Measurements from ENCODE around the gene PROX2. TPM values are rescaled to one million over a fixed set of nuclear protein-coding genes. Genes with fewer than 3 reads are reported as not detected.
A peak's percentile ranks its signal among the peaks of the same experiment; 100 is the strongest.

The PROX2 gene
- total RNA-seq, 2 experiments from 2014 or later = 0.07 to 0.41 TPM

GRCh38 chr14:74907744-74908143 lies 31.8 kb upstream of the PROX2 start:
- no peaks in the 10 kb centered on the region for H3K27me3 Mint-ChIP-seq (ENCODE audit: low read depth)
- H3K4me1 Mint-ChIP-seq (ENCODE audit: low read depth) = peaks cover 5% of the 10 kb centered on the region
- no peak overlapping the region for H3K27ac Mint-ChIP-seq
- intact Hi-C loops (cut with micrococcal nuclease) = no loop called here
- H3K4me3 Mint-ChIP-seq = no peak overlapping the region
- H3K9me3 Mint-ChIP-seq = no peaks in the 10 kb centered on the region
- peaks cover 12% of the 10 kb centered on the region for H3K36me3 Mint-ChIP-seq (ENCODE audit: low read depth)
- CTCF ChIA-PET = interaction anchor here (0.7 to 17.5 kb wide), 5 partner anchors 13 to 181 kb away, joined by 3 to 379 read pairs (median 3); no protein-coding TSS in a partner anchor
- no peak for DNase-seq

- no peak for DNase-seq
- Mint-ChIP-seq H3K9me3 (no peaks in the 10 kb centered on the region), H3K36me3 (ENCODE audit: low read depth) (peaks cover 18% of the 10 kb centered on the region), H3K4me1 (ENCODE audit: low read depth) (peaks cover 5% of the 10 kb centered on the region), H3K27ac (peak overlapping the region; percentile 63), H3K27me3 (ENCODE audit: low read depth) (no peaks in the 10 kb centered on the region), H3K4me3 (no peak overlapping the region)
- CTCF ChIA-PET = interaction anchor here (0.7 to 17.5 kb wide), 14 partner anchors 10 to 116 kb away, joined by 3 to 379 read pairs (median 8); partner anchors contain the start of gene RPS6KL1
- intact Hi-C loops (cut with micrococcal nuclease) = loop anchor here (1.0 kb wide), 1 partner anchor 29 kb away; no protein-coding TSS in a partner anchor
Observed at GRCh38 chr14:74906925-74907521, 31.1 kb upstream of the PROX2 start.

DNA sequence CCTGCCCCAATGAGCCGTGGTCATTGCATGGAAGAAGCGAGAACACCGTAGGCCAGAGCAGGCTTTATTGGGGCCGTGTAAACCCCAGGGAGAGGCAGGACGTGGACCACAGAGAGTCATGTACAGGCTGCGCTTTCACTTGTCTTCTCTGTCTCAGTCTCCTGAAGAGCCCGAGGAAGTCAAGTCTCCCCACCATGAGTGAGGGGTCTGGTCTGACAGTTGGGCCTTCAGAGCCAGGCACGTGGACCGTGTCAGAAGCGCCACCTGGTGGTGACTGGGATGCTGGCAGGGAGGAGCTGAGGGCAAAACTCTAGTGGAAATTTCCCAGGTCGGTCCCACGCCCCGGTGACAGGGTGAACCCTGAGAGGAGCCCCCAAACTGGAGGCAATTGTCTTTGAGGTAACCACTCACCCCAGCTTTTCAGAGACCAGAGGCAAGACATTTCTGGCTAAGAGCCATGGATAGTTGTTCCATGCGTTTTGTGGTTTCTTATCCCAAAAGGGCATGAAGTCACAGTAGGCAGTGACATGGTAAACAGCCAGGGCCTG lies 29.7 kb upstream of the PROX2 start:
- DNase-seq = peak; percentile 87
- Mint-ChIP-seq H3K4me3 (no peak overlapping the region), H3K27me3 (ENCODE audit: low read depth) (no peaks in the 10 kb centered on the region), H3K36me3 (ENCODE audit: low read depth) (peaks cover 25% of the 10 kb centered on the region), H3K4me1 (ENCODE audit: low read depth) (peaks cover 5% of the 10 kb centered on the region), H3K27ac (no peak overlapping the region), H3K9me3 (no peaks in the 10 kb centered on the region)
- intact Hi-C loops (cut with micrococcal nuclease) = loop anchor here (1.0 kb wide), 4 partner anchors 24 to 296 kb away; partner anchors contain the start of gene DLST
- CTCF ChIA-PET = interaction anchor here (0.6 to 17.5 kb wide), 37 partner anchors 11 to 398 kb away, joined by 3 to 379 read pairs (median 5); partner anchors contain the start of genes ACYP1, DLST, PROX2 and RPS6KL1

- Mint-ChIP-seq H3K9me3 (no peaks in the 10 kb centered on the region), H3K27ac (no peak overlapping the region), H3K27me3 (ENCODE audit: low read depth) (no peaks in the 10 kb centered on the region), H3K4me1 (ENCODE audit: low read depth) (peaks cover 5% of the 10 kb centered on the region), H3K4me3 (no peak overlapping the region), H3K36me3 (ENCODE audit: low read depth) (peaks cover 29% of the 10 kb centered on the region)
- CTCF ChIA-PET = interaction anchor here (0.6 to 17.5 kb wide), 29 partner anchors 10 to 399 kb away, joined by 3 to 379 read pairs (median 6); partner anchors contain the start of genes ACYP1, DLST, PROX2 and RPS6KL1
- intact Hi-C loops (cut with micrococcal nuclease) = loop anchor here (1.0 kb wide), 3 partner anchors 24 to 296 kb away; partner anchors contain the start of gene DLST
- DNase-seq = no peak
Observed at GRCh38 chr14:74904635-74905503, 28.9 kb upstream of the PROX2 start.

GRCh38 chr14:74902941-74903705 lies 27.2 kb upstream of the PROX2 start:
- no peaks in the 10 kb centered on the region for H3K27me3 Mint-ChIP-seq (ENCODE audit: low read depth)
- H3K4me1 Mint-ChIP-seq (ENCODE audit: low read depth) = peaks cover 5% of the 10 kb centered on the region
- peaks cover 39% of the 10 kb centered on the region for H3K36me3 Mint-ChIP-seq (ENCODE audit: low read depth)
- CTCF ChIA-PET = interaction anchor here (0.5 to 17.5 kb wide), 2 partner anchors 44 to 168 kb away, joined by 4 to 379 read pairs; no protein-coding TSS in a partner anchor
- H3K27ac Mint-ChIP-seq = peak overlapping the region; percentile 50
- H3K9me3 Mint-ChIP-seq = no peaks in the 10 kb centered on the region
- intact Hi-C loops (cut with micrococcal nuclease) = no loop called here
- no peak for DNase-seq
- no peak overlapping the region for H3K4me3 Mint-ChIP-seq

DNA sequence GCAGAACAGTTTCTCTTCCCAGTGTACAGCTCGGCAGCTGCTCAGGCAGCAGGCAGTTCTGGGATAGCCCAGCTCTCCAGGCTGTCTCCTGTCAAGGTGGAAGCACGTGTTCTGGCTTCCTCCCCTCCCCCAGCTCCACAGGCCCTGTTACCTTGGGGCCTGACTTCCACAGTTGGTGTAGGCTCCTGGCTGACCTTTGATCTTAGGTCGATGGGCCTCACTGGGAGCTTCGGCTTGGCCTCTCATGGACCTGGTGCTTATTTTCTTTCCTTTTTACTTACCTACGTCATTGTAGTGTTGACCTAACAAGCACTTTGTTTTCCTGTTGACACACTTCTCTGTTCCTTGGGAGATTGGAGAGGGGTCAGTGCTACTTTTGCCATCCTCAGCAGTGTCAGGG lies 22.7 kb upstream of the PROX2 start:
- H3K36me3 Mint-ChIP-seq (ENCODE audit: low read depth) = peaks cover 55% of the 10 kb centered on the region
- CTCF ChIA-PET = interaction anchor here (1.0 to 17.5 kb wide), 4 partner anchors 8 to 190 kb away, joined by 3 to 379 read pairs (median 39); no protein-coding TSS in a partner anchor

DNA sequence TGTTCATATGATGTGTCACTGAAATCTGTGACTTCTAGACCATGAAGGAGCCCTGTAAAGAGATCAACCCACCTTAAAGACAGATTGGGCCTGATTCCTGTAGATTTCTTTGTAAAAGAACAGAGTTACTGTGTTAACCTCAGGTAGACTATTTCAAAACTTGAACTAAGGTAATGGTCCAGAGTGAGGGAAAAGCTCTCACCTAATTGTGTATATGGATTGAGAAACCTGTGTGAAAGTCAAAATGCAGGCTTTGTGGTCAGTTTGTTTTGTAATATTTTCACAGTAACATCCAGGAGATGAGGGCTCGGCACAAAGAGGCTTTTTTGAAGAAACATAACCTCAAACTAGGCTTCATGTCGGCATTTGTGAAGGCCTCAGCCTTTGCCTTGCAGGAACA lies 22.1 kb upstream of the PROX2 start:
- H3K27me3 Mint-ChIP-seq (ENCODE audit: low read depth) = no peaks in the 10 kb centered on the region
- no peak overlapping the region for H3K4me3 Mint-ChIP-seq
- CTCF ChIA-PET = interaction anchor here (0.6 to 17.5 kb wide), 5 partner anchors 8 to 569 kb away, joined by 3 to 379 read pairs (median 5); no protein-coding TSS in a partner anchor
- peaks cover 58% of the 10 kb centered on the region for H3K36me3 Mint-ChIP-seq (ENCODE audit: low read depth)
- intact Hi-C loops (cut with micrococcal nuclease) = no loop called here
- H3K9me3 Mint-ChIP-seq = no peaks in the 10 kb centered on the region
- no peak overlapping the region for H3K27ac Mint-ChIP-seq
- no peak for DNase-seq
- no peaks in the 10 kb centered on the region for H3K4me1 Mint-ChIP-seq (ENCODE audit: low read depth)

More for the DNA sequence above, 22.7 kb upstream of the PROX2 start:
- intact Hi-C loops (cut with micrococcal nuclease) = no loop called here
- H3K27ac Mint-ChIP-seq = no peak overlapping the region
- no peaks in the 10 kb centered on the region for H3K27me3 Mint-ChIP-seq (ENCODE audit: low read depth)
- no peaks in the 10 kb centered on the region for H3K9me3 Mint-ChIP-seq
- no peak overlapping the region for H3K4me3 Mint-ChIP-seq
- H3K4me1 Mint-ChIP-seq (ENCODE audit: low read depth) = no peaks in the 10 kb centered on the region
- no peak for DNase-seq

- intact Hi-C loops (cut with micrococcal nuclease) = no loop called here
- no peak for DNase-seq
- Mint-ChIP-seq H3K27me3 (ENCODE audit: low read depth) (no peaks in the 10 kb centered on the region), H3K36me3 (ENCODE audit: low read depth) (peaks cover 58% of the 10 kb centered on the region), H3K4me3 (no peak overlapping the region), H3K4me1 (ENCODE audit: low read depth) (no peaks in the 10 kb centered on the region), H3K9me3 (no peaks in the 10 kb centered on the region), H3K27ac (peak overlapping the region; percentile 15)
- CTCF ChIA-PET = interaction anchor here (0.6 to 17.5 kb wide), 4 partner anchors 9 to 569 kb away, joined by 3 to 379 read pairs (median 40); no protein-coding TSS in a partner anchor
Observed at GRCh38 chr14:74897642-74898041, 21.7 kb upstream of the PROX2 start.

DNA sequence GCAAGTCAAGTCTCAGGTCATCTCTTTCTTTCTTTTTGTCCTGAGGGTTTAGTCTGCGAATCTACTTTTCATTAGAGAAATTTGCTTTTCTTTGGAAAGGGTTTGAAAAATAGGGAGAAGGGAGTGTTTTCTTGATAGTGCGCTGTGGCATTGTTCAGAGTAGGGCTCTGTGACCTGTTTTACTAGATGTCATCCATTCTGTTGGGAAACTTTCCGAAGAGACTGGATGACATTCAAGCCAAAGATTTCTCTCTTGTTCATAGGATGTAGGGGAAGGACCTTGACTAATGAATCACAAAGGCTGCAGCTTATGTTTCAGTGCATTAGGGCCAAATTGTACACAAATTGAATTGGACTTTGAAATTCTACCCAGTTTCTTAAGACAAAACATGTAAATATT lies 20.5 kb upstream of the PROX2 start:
- Mint-ChIP-seq H3K27ac (no peak overlapping the region), H3K4me3 (no peak overlapping the region), H3K9me3 (no peaks in the 10 kb centered on the region), H3K27me3 (ENCODE audit: low read depth) (no peaks in the 10 kb centered on the region), H3K36me3 (ENCODE audit: low read depth) (peaks cover 54% of the 10 kb centered on the region), H3K4me1 (ENCODE audit: low read depth) (no peaks in the 10 kb centered on the region)
- no peak for DNase-seq
- CTCF ChIA-PET = interaction anchor here (0.7 to 17.5 kb wide), 5 partner anchors 10 to 229 kb away, joined by 3 to 379 read pairs (median 3); no protein-coding TSS in a partner anchor
- intact Hi-C loops (cut with micrococcal nuclease) = no loop called here

DNA sequence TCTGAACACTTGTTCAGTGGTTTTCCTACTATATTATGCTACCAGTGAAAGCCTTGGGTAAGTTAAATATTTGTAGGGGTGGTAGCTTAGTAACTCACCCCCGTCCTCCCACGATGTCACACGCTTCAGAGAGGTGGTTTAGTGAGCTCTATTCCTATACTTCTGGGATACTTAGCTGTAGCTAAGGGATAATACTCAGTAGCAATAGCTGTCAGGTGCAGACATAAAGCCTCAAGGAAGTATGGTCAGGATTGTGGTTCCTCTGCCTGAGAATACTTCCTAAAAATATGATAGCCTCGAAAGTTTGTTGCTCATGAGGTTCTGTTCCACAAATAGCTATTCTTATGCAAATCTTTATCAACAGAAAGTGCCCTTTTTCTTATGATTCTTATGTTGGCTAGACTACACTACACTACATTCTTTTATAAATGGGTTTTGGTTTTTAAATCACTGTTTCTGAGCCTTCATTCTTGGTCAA lies 17.7 kb upstream of the PROX2 start:
- H3K9me3 Mint-ChIP-seq = no peaks in the 10 kb centered on the region
- H3K27ac Mint-ChIP-seq = peak overlapping the region; percentile 16
- no peaks in the 10 kb centered on the region for H3K27me3 Mint-ChIP-seq (ENCODE audit: low read depth)
- no peak overlapping the region for H3K4me3 Mint-ChIP-seq
- intact Hi-C loops (cut with micrococcal nuclease) = no loop called here
- no peak for DNase-seq
- CTCF ChIA-PET = interaction anchor here (0.6 to 6.9 kb wide), 7 partner anchors 13 to 411 kb away, joined by 3 to 75 read pairs (median 9); no protein-coding TSS in a partner anchor
- no peaks in the 10 kb centered on the region for H3K4me1 Mint-ChIP-seq (ENCODE audit: low read depth)
- H3K36me3 Mint-ChIP-seq (ENCODE audit: low read depth) = peaks cover 51% of the 10 kb centered on the region

- H3K27ac Mint-ChIP-seq = no peak overlapping the region
- H3K4me3 Mint-ChIP-seq = no peak overlapping the region
- no peaks in the 10 kb centered on the region for H3K9me3 Mint-ChIP-seq
- H3K27me3 Mint-ChIP-seq (ENCODE audit: low read depth) = no peaks in the 10 kb centered on the region
- intact Hi-C loops (cut with micrococcal nuclease) = no loop called here
- CTCF ChIA-PET = interaction anchor here (1.4 to 6.9 kb wide), 6 partner anchors 13 to 284 kb away, joined by 4 to 75 read pairs (median 10); no protein-coding TSS in a partner anchor
- no peak for DNase-seq
- peaks cover 2% of the 10 kb centered on the region for H3K4me1 Mint-ChIP-seq (ENCODE audit: low read depth)
- peaks cover 51% of the 10 kb centered on the region for H3K36me3 Mint-ChIP-seq (ENCODE audit: low read depth)
Observed at GRCh38 chr14:74892745-74893144, 16.8 kb upstream of the PROX2 start.
